Measurements from ENCODE around the gene HSPA9. TPM values are rescaled to one million over a fixed set of nuclear protein-coding genes. Genes with fewer than 3 reads are reported as not detected.

The HSPA9 gene
- total and polyA plus RNA-seq, 9 of the 15 experiments (the other 6 are each of a cell fraction or from before 2014, with no cell fraction given) = 195 to 583 (median 514) TPM

- FAIRE-seq (no peak), ATAC-seq (peak; percentile 2; the same call in 2 of the 3 replicates), DNase-seq (ENCODE audit: extremely low read depth in 1 of 4, low spot score in 3 of 4) (no peak)
- H3K36me3 ChIP-seq (ENCODE audit: control insufficient read depth, insufficient read depth, low read length) = peaks cover 95% of the 10 kb centered on the region
- H3K79me2 ChIP-seq (ENCODE audit: control insufficient read depth, insufficient read depth, low read length) = peaks cover 83% of the 10 kb centered on the region
- no peak overlapping the region for H3K4me2 ChIP-seq (ENCODE audit: insufficient read depth, low read length)
- no peak overlapping the region for H3K9ac ChIP-seq (ENCODE audit: insufficient read depth in 1 of 2, low read depth in 2 of 2, low read length in 2 of 2)
- ChIA-PET POLR2A (interaction anchor here (0.6 to 2.8 kb wide), 7 partner anchors 9 to 577 kb away, joined by 3 to 15 read pairs (median 8); partner anchors contain the start of genes ETF1 and HSPA9), CTCF (ENCODE audit: low intra/inter-chr PET ratio) (no interaction called here)
- H3K27ac ChIP-seq (ENCODE audit: extremely low read depth, low read depth, low read length) = no peak overlapping the region
- H3K9me3 ChIP-seq (replicated peaks; ENCODE audit: control insufficient read depth, insufficient read depth, low read depth, low read length) = no peaks in the 10 kb centered on the region
- in situ Hi-C loops (cut with MboI) = no loop called here
- intact Hi-C loops (cut with micrococcal nuclease) = no loop called here
- no peak overlapping the region for H3K4me3 ChIP-seq
- H3K27me3 ChIP-seq (ENCODE audit: control insufficient read depth in 2 of 2, insufficient read depth in 2 of 2, low read length in 2 of 2) = no peaks in the 10 kb centered on the region
- no peaks in the 10 kb centered on the region for H3K4me1 ChIP-seq (replicated peaks in 1 of 2; ENCODE audit: control insufficient read depth in 2 of 2, insufficient read depth in 2 of 2, low read length in 2 of 2)
- peaks cover 9% of the 10 kb centered on the region for H4K20me1 ChIP-seq (replicated peaks; ENCODE audit: control insufficient read depth, insufficient read depth, low read length)
- no peak overlapping the region for H2AFZ ChIP-seq (ENCODE audit: low read depth, low read length)
- no peaks in the 10 kb centered on the region for H3K9me1 ChIP-seq (ENCODE audit: control insufficient read depth, insufficient read depth, low read length)
- BruUV-seq (replicated peaks) = no TSS peak
- 93% methylated on average over 6 of the region's 9 CpGs for WGBS (ENCODE audit: insufficient coverage, low coverage, missing lambda C conversion rate)
- TF ChIP-seq, protein P1, sequence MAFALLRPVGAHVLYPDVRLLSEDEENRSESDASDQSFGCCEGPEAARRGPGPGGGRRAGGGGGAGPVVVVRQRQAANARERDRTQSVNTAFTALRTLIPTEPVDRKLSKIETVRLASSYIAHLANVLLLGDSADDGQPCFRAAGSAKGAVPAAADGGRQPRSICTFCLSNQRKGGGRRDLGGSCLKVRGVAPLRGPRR (CRISPR knock-in tag; IDR thresholded peaks at IDR 0.05) = no peak
- TF ChIP-seq SRSF1 (IDR thresholded peaks at IDR 0.05; ENCODE audit: low read depth, low read length) = no peak
- peak; percentile 22; the same call in 1 of the 2 replicates for TF ChIP-seq ZFX (CRISPR knock-in tag; IDR thresholded peaks at IDR 0.05)
- TF ChIP-seq DNMT1 (IDR thresholded peaks at IDR 0.05) = no peak
- no peak for TF ChIP-seq PRDM10 (IDR thresholded peaks at IDR 0.05; ENCODE audit: partially characterized antibody)
- TF ChIP-seq NCOA4 (IDR thresholded peaks at IDR 0.05; ENCODE audit: partially characterized antibody) = no peak
- TF ChIP-seq ZBTB9 (CRISPR knock-in tag; IDR thresholded peaks at IDR 0.05) = no peak
- no peak for TF ChIP-seq POLR2H (tag; IDR thresholded peaks at IDR 0.05; ENCODE audit: low read depth)
- TF ChIP-seq FOXO4 (CRISPR knock-in tag; IDR thresholded peaks at IDR 0.05) = no peak
- TF ChIP-seq MCM5 (IDR thresholded peaks at IDR 0.05; ENCODE audit: low read depth) = no peak
- TF ChIP-seq MYNN (IDR thresholded peaks at IDR 0.05) = no peak
- no peak for TF ChIP-seq MYNN (CRISPR knock-in tag; IDR thresholded peaks at IDR 0.05)
- no peak for TF ChIP-seq ZC3H11A (IDR thresholded peaks at IDR 0.05; ENCODE audit: low read depth, low read length)
- TF ChIP-seq HBP1 (CRISPR knock-in tag; IDR thresholded peaks at IDR 0.05) = no peak
- TF ChIP-seq ZNF551 (CRISPR knock-in tag; IDR thresholded peaks at IDR 0.05) = no peak
- TF ChIP-seq POLR2G (IDR thresholded peaks at IDR 0.05; ENCODE audit: low read depth, low read length) = peak; percentile 38; the same call in 1 of the 2 replicates
Measured at GRCh38 chr5:138564242-138564641, 11.0 kb downstream of the HSPA9 start.

Measured in K562 (cell line).